NCI-H526 (cell line): ENCODE results near the gene CHRNE.

Experiments used
- DNase-seq, 2 experiments: peaks; one replicate each; lab custom pipeline; 2025; lab: John Stamatoyannopoulos, UW

CHRNE gene

DNA sequence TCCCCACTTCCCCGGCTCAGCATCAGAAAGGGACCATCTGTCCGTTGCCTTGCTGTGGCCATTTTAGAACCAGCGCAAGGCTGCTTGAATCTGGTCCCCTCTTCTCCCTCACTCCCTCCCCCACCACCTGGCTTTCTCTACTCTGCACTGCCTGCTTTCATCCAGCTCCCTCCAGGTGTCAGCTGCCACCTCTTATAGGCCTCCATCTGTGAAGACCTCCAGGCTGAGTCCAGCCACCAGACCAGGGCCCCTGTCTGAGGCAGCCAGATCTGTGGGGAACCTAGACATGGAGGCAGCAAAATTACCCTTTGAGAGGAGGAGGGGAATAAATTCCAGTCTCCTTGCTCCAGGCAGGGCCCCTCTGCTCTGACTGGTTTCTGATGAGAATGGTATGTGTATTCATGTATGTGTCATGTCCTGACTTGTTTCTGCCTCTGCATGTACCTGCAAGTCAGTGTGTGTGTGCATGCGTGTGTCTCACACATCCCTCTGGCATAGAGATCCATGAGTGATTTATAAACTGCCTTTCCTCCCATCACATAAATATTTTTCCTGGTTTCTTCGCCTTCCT, 48.7 kb downstream of the CHRNE start:
- peak; percentile 3 to 30 for DNase-seq

- DNase-seq, result no peak
These were observed 49.7 kb downstream of the CHRNE start for GRCh38 chr17:4853208-4853671.

GRCh38 chr17:4852567-4853207, 50.2 kb downstream of the CHRNE start:
- no peak for DNase-seq

DNA sequence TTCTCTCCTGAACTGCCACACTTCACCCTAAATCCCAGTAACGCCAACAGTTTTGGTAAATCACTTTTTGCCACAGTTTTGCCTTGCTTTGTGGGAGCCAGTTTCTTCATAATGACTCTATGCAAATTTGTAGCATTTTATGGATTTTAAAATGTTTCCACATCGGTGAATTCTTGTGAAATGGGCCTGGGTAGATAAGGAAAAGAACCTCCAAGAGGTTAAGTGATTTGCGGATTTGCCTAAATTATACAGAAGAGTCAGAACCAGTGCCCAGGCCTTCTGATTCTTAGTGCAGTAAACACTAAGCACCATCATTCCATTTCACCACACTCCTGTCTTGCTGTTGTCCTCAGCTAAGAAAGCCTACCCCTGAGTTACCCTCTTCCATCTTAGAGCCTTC, 51.8 kb downstream of the CHRNE start:
- peak in 1 of 2 experiments; percentile 8 for DNase-seq

DNA sequence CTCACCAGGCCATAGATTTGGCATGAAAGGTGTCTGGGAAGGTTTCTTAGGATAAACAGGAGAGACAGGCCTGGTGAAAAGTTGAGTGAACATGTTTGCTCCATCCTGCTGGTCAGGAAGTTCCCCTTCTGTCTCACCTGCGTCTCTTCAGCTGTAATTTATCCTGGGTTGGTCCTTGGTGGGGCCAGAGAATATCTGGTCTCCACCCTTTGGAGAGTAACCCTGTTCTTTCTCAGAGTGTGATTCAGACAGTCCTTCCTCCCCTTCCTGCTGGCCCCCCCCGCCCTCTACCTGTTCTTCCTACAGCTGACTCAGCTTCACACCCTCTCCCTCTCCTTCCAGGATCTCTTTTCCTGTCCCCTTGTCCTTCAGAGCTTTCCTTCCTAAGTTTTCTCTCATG, 52.7 kb downstream of the CHRNE start:
- DNase-seq, result no peak

- DNase-seq, result no peak
These were observed 53.8 kb downstream of the CHRNE start for GRCh38 chr17:4849011-4849536.
